LNCAP (cell line): ENCODE data around the gene CALHM3.

Experiments used
- TF ChIP-seq, protein P1 (sequence below): fragments of 450-650 bp; IDR thresholded peaks from 2 replicates; pipeline ENCODE4 v1.5.1; 2017; ENCODE audit warnings: mild to moderate bottlenecking

CALHM3 gene

DNA sequence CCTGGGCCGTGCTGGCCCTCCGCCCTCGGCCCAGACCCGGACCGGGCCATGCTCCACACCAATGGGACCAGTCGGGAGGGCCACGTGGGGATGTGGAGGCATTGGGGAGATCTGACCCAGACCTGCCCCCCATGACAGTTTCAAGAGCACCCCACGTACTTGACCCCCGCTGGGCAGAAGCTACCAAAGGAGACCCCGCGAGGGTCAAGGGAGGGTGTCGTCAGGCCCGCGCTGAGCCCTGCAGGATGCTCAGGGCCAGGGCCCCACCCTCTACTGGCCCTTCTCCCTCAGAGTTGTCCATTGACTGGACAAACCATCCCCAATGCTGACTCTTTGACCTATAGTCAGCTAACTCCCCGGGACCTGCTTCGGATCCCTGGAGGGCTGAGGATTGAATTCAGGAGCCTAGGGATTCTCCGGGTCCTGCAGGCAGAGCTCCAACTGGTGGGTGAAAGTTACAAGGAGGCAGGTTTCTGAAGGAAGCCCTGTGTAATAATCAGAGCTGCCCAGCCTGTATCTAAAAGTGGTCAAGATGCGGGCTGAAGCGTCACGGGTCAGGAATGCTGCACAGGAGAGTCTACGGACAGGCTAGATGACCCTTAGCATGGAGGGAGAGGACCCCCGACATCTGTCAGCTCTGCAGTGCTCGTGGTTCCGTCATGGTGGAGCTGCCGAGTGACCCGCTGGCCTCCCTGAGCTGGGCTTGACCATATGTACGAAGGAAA lies 26.4 kb downstream of the CALHM3 start:
- TF ChIP-seq, protein P1, sequence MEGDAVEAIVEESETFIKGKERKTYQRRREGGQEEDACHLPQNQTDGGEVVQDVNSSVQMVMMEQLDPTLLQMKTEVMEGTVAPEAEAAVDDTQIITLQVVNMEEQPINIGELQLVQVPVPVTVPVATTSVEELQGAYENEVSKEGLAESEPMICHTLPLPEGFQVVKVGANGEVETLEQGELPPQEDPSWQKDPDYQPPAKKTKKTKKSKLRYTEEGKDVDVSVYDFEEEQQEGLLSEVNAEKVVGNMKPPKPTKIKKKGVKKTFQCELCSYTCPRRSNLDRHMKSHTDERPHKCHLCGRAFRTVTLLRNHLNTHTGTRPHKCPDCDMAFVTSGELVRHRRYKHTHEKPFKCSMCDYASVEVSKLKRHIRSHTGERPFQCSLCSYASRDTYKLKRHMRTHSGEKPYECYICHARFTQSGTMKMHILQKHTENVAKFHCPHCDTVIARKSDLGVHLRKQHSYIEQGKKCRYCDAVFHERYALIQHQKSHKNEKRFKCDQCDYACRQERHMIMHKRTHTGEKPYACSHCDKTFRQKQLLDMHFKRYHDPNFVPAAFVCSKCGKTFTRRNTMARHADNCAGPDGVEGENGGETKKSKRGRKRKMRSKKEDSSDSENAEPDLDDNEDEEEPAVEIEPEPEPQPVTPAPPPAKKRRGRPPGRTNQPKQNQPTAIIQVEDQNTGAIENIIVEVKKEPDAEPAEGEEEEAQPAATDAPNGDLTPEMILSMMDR = no peak

DNA sequence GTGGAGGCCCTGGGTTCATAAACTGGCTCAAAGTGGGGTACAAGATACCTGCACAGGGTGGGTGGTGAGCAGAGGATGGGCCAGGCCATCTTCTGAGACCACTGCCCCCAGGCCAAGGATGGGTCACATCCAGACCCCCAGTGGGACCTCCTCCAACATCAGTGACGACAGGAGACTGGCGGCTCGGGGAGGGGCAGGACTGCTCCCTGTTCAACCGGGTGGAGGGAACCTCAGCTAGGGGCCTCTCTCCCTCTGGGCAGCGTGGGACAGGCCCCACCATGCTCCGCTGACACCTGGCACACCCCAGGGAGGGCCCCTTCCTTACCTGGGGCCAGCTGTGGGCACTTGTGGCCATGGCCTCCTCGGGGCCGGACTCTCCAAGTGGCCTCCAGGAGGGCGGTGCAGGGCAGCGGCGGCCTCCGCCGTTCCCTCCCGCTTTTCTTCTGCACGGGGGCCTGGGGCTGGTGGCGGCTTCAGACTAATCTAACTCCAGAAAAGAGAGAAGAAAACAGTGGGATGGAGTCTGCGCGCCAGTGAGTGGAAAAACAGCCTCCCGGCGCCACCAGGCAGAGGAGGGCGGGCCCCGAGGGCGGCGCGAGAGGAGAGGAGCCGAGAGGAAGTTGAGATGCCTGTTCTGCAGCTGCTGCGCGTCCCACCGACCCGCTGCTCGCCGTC lies 27.1 kb downstream of the CALHM3 start, which contains the start of gene CALHM2:
Gene CALHM2 (minus strand): TSS at position 540 of the 675 bp plus-strand sequence. CDS start 2,429 bp downstream, outside the sequence.
- TF ChIP-seq, protein P1 = no peak

DNA sequence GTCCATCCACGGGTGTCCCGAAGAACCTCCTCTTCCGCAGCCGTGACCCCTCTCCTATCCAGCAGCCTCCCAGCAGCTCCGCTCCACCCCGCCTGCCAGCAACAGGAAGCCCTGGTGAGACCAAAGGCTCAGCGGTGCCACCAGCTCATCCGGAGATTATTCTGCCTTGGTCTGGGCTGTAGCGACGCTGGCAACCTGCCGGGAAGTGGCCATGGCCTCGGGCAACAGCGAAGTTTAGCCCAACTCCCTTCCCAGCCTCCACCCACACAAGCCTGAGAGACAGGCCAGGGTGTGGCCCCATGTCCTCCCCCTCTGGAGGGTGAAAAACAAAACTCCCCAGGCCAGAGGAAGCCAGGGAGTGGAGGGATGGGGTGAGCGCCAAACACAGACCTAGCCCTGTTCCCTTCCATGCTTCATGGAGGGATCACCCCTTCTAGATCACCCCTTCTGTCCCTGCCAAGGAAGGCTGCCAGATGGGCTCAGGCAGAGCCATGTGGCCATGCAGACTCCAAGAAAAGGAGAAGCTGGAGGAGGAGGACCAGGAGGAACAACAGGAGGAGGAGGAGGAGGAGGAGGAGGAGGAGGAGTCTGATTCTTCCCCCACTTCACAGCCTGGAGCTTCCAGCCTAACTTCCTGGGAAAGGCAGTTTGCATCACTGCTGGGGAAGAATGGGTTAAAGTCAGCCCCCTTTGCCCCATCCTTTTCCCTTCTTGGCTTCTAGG lies 27.8 kb downstream of the CALHM3 start:
- TF ChIP-seq, protein P1 = no peak

- TF ChIP-seq, protein P1 = no peak
Observed at GRCh38 chr10:103450201-103450695, 28.8 kb downstream of the CALHM3 start.

GRCh38 chr10:103449208-103450144 lies 29.6 kb downstream of the CALHM3 start:
- TF ChIP-seq, protein P1 = no peak

- TF ChIP-seq, protein P1 = no peak
Observed at GRCh38 chr10:103448746-103449145, 30.3 kb downstream of the CALHM3 start.
